ENCODE data around the gene CCDC112. TPM values are rescaled to one million over a fixed set of nuclear protein-coding genes. Genes with fewer than 3 reads are reported as not detected.

The CCDC112 gene
- total RNA-seq, 2 experiments from 2014 or later = 3.1 to 3.9 TPM

DNA sequence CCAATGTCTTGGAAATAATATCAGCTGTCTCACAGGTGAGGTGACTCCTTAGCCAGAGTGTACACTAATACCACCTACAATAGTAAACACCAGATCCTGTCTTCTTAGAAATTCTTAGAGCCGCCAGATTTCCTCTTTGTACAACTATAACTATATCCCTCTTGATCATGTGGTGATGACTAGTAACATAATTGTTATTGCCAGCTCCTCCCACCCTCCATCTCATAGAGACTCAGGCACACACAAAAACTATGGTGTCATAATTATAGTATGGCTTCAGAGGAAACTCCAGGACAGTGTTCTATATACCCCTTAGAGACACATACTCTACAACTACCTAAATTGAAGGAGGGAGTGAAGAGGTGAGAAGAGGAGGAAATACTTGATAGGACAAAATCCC lies 66.8 kb downstream of the CCDC112 start:
- CTCF ChIA-PET = no interaction called here
- ATAC-seq (ENCODE audit: poor library complexity) = no peak
- Mint-ChIP-seq H3K9me3 (no peaks in the 10 kb centered on the region), H3K27me3 (no peaks in the 10 kb centered on the region), H3K36me3 (ENCODE audit: low read depth) (peaks cover 89% of the 10 kb centered on the region), H3K4me3 (no peak overlapping the region), H3K27ac (no peak overlapping the region), H3K4me1 (ENCODE audit: low read depth) (no peaks in the 10 kb centered on the region)
- H3K4me1 ChIP-seq (ENCODE audit: insufficient read depth, low read length) = no peaks in the 10 kb centered on the region
- H3K4me3 ChIP-seq (ENCODE audit: low read length) = no peak overlapping the region
- DNase-seq = no peak
- no peaks in the 10 kb centered on the region for H3K9me3 ChIP-seq (ENCODE audit: control insufficient read depth in 1 of 2, insufficient read depth in 1 of 2, low read length in 2 of 2)
- intact Hi-C loops (cut with DNase I, micrococcal nuclease) = loop anchor here in 1 of 2 experiments (2.0 kb wide), 1 partner anchor 17 kb away; no protein-coding TSS in a partner anchor
- POLR2A ChIA-PET = no interaction called here
- TF ChIP-seq, protein P1, sequence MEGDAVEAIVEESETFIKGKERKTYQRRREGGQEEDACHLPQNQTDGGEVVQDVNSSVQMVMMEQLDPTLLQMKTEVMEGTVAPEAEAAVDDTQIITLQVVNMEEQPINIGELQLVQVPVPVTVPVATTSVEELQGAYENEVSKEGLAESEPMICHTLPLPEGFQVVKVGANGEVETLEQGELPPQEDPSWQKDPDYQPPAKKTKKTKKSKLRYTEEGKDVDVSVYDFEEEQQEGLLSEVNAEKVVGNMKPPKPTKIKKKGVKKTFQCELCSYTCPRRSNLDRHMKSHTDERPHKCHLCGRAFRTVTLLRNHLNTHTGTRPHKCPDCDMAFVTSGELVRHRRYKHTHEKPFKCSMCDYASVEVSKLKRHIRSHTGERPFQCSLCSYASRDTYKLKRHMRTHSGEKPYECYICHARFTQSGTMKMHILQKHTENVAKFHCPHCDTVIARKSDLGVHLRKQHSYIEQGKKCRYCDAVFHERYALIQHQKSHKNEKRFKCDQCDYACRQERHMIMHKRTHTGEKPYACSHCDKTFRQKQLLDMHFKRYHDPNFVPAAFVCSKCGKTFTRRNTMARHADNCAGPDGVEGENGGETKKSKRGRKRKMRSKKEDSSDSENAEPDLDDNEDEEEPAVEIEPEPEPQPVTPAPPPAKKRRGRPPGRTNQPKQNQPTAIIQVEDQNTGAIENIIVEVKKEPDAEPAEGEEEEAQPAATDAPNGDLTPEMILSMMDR (IDR thresholded peaks at IDR 0.05) = no peak
- peaks cover 52% of the 10 kb centered on the region for H3K36me3 ChIP-seq (ENCODE audit: insufficient read depth, low read length)
- no peak overlapping the region for H3K27ac ChIP-seq (ENCODE audit: low read depth in 1 of 2, low read length in 2 of 2)
- no peaks in the 10 kb centered on the region for H3K27me3 ChIP-seq (ENCODE audit: control insufficient read depth in 1 of 2, insufficient read depth in 2 of 2, low read length in 2 of 2)

DNA sequence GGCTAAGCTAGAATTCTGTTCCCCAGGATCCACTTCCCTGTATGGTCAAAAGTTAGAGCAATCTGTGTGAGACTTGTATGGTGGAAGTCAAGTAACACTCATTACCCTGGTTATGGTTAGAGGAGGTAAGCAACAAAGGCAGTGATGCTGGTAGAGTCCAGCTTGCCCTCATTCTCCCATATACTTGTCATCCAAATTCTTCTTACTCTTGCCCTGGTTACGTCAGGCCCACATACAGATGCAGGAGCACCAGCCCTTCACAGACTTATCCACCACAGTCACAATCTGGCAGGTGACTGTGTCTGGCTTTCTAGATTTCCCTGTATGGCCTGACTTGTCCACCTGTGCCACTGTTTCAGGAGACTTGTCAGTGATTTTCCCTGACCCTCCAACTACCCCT lies 69.2 kb downstream of the CCDC112 start:
- H3K9me3 ChIP-seq (ENCODE audit: control insufficient read depth in 1 of 2, insufficient read depth in 1 of 2, low read length in 2 of 2) = no peaks in the 10 kb centered on the region
- H3K4me1 ChIP-seq (ENCODE audit: insufficient read depth, low read length) = no peaks in the 10 kb centered on the region
- CTCF ChIA-PET = no interaction called here
- ATAC-seq (ENCODE audit: poor library complexity) = no peak
- H3K27me3 ChIP-seq (ENCODE audit: control insufficient read depth in 1 of 2, insufficient read depth in 2 of 2, low read length in 2 of 2) = no peaks in the 10 kb centered on the region
- no peak overlapping the region for H3K4me3 Mint-ChIP-seq
- intact Hi-C loops (cut with DNase I, micrococcal nuclease) = no loop called here
- peaks cover 62% of the 10 kb centered on the region for H3K36me3 ChIP-seq (ENCODE audit: insufficient read depth, low read length)
- no peak overlapping the region for H3K4me3 ChIP-seq (ENCODE audit: low read length)
- H3K27me3 Mint-ChIP-seq = no peaks in the 10 kb centered on the region
- DNase-seq = no peak
- POLR2A ChIA-PET = no interaction called here
- H3K27ac Mint-ChIP-seq = no peak overlapping the region
- TF ChIP-seq, protein P1 (IDR thresholded peaks at IDR 0.05) = no peak
- H3K27ac ChIP-seq (ENCODE audit: low read depth in 1 of 2, low read length in 2 of 2) = no peak overlapping the region
- H3K9me3 Mint-ChIP-seq = no peaks in the 10 kb centered on the region
- H3K36me3 Mint-ChIP-seq (ENCODE audit: low read depth) = peaks cover 87% of the 10 kb centered on the region
- H3K4me1 Mint-ChIP-seq (ENCODE audit: low read depth) = peaks cover 4% of the 10 kb centered on the region

Other genes with a start within 250 kb of the CCDC112 start
- under 1 TPM in 1 of 2 experiments, not detected in 1; 0.14 TPM for gene TRIM36, start 126.7 kb downstream of the CCDC112 start, total RNA-seq
- 10 to 100 TPM; 37.5 to 39.3 TPM for gene PGGT1B, start 33.8 kb downstream of the CCDC112 start, total RNA-seq
- 10 to 100 TPM; 43.3 to 44.2 TPM for gene FEM1C, start 248.1 kb upstream of the CCDC112 start, total RNA-seq

Measured in CD4-positive, alpha-beta T cell (primary cell).